Heart left ventricle (tissue), 16 donors: ENCODE data around the gene CDC25C. TPM values are rescaled to one million over a fixed set of nuclear protein-coding genes. Genes with fewer than 3 reads are reported as not detected.

Experiments used
- ATAC-seq, 4 donors: fragments of 200-7000 bp; cut with Tn5 transposase; one replicate each; pipeline ENCODE4 v1.9.1; 2020 to 2022; ENCODE audit warnings: moderate library complexity in 4 of 4, mild to moderate bottlenecking in 3 of 4, moderate number of reproducible peaks in 1 of 4
- DNase-seq, 5 donors: peaks; one replicate each; pipeline ENCODE4 v3.0.0-alpha.2; 2020
- H3K27ac ChIP-seq, 12 donors: fragments of 200-600 bp; sonication (generic) in 4 of 12; one replicate each; pipeline versions ENCODE4 v1.5.0 to v1.8.0; 2016 to 2022; ENCODE audit warnings: mild to moderate bottlenecking in 2 of 12
- H3K27me3 ChIP-seq, 9 donors: fragments of 200-600 bp; sonication (generic) in 2 of 9; one replicate each; pipeline versions ENCODE4 v1.5.1 to v1.8.0; 2016 to 2022; ENCODE audit warnings: mild to moderate bottlenecking in 3 of 9
- H3K36me3 ChIP-seq, 9 donors: fragments of 200-600 bp; sonication (generic) in 2 of 9; one replicate each; pipeline versions ENCODE4 v1.5.0 to v1.8.0; 2018 to 2022; ENCODE audit warnings: mild to moderate bottlenecking in 2 of 9
- H3K4me1 ChIP-seq, 12 donors: fragments of 200-600 bp; sonication (generic) in 4 of 12; one replicate each; pipeline versions ENCODE4 v1.5.0 to v1.8.0; 2016 to 2022; ENCODE audit warnings: mild to moderate bottlenecking in 3 of 12
- H3K4me3 ChIP-seq, 12 donors: fragments of 200-600 bp; sonication (generic) in 4 of 12; one replicate each; pipeline versions ENCODE4 v1.5.0 to v1.8.0; 2017 to 2022; ENCODE audit warnings: mild to moderate bottlenecking in 9 of 12, moderate library complexity in 4 of 12
- H3K9me3 ChIP-seq, 12 donors: fragments of 200-600 bp; sonication (generic) in 4 of 12; one replicate each; pipeline versions ENCODE4 v1.5.0 to v1.8.0; 2016 to 2022; ENCODE audit warnings: mild to moderate bottlenecking in 1 of 12
- CTCF ChIP-seq, 12 donors: fragments of 200-600 bp; sonication (generic) in 4 of 12; IDR thresholded peaks; one replicate each; pipeline versions ENCODE4 v1.5.0 to v1.8.0; 2018 to 2022; ENCODE audit warnings: antibody characterized with exemption in 12 of 12, mild to moderate bottlenecking in 5 of 12
- POLR2A ChIP-seq, 2 donors: fragments of 450-650 bp; IDR thresholded peaks; one replicate each; pipeline ENCODE4 v1.6.1; 2017; ENCODE audit warnings: antibody characterized with exemption in 2 of 2, mild to moderate bottlenecking in 2 of 2, moderate library complexity in 2 of 2
- WGBS, 4 donors: extraction: QIAGEN DNeasy Blood & Tissue Kit in 2 of 4; methylation state at CpG; one replicate each; pipeline versions ENCODE4 v1.1.5 to v1.1.7; 2013 to 2018; 5-methylcytosine and 5-hydroxymethylcytosine counted together
- intact Hi-C, 10 donors: fragments of 100-400 bp; cut with DNase I; formaldehyde crosslinking; loops; one replicate each; pipeline versions ENCODE4 v1.11.1 to v1.14.2; 2022
- polyA plus RNA-seq, 2 donors: library from polyadenylated mRNA; stranded (reverse); fragments of 200-250 nt; gene quantifications; one replicate each; pipeline ENCODE4 v1.2.3, GENCODE V29; 2013
- total RNA-seq, 9 donors: library from RNA; depleted of rRNA in 2 of 9; stranded (reverse); fragments of >200 nt in 2 of 9; fragmentation: NEBNext Ultra II Directional in 3 of 9; extraction: Animal tissue kit (Norgen Biotek cat#: 25700) in 3 of 9; gene quantifications; one replicate each; pipeline versions ENCODE4 v1.1.0 to v1.2.4, GENCODE V29; 2016 to 2023
- donor health status: ischemic (EF 13 %, LVEDD 7.1; RV severe dilation, severe dysfunction).
- donor health status: healthy with polysubstance abuse.
- donor health status: DM: no; HTN: yes; CAD: no.
- donor health status: DM: no; HTN: no; CAD: no.
- donor health status: ischemic (EF 25% LVEDD 6.9; RV normal size, moderate dysfunction).
- donor health status: ischemic (EF 25% LVEDD 5.7; RV mildly dilated, moderate dysfunction).
- donor health status: healthy.
- donor health status: DM: yes; HTN: yes; CAD: no.
- donor health status: ischemic (EF 35%, LVEDD 5.7; RV mildly dilated, moderate dysfunction).
- donor health status: nonischemic (EF 11% LVEDD 7.7; RV severe dilation, severe dysfunction).
- donor health status: DM: yes; HTN: yes; CAD: no.
- donor health status: PGD.
- donor health status: ischemic (EF 29% LVEDD 5.4; RV normal size, mild dysfunction).
- donor health status: nonischemic (EF 23%, LVEDD 6.1; RV moderate dilation, normal function).

CDC25C gene
- total and polyA plus RNA-seq, 11 donors = 0.08 to 2.5 (median 0.35) TPM; not detected in 6

- TF ChIP-seq POLR2A (IDR thresholded peaks at IDR 0.05) (peak in 1 of 2 donors; percentile 26), CTCF (IDR thresholded peaks at IDR 0.05) (peak; percentile 83 to 99 (median 96))
- H3K4me3 ChIP-seq = peak within 1 kb of the TSS; percentile 67 to 99 (median 96)
- ATAC-seq = peak; percentile 56 to 91 (median 82)
- no peaks in the 10 kb centered on the region for H3K27me3 ChIP-seq
- peaks cover 0 to 9% (median 0%) of the 10 kb centered on the region in 12 donors for H3K9me3 ChIP-seq
- H3K4me1 ChIP-seq = peaks cover 0 to 64% (median 35%) of the 10 kb centered on the region in 12 donors
- intact Hi-C loops = loop anchor here in 1 of 10 donors (10.0 kb wide), 1 partner anchor 53 kb away; no protein-coding TSS in a partner anchor
- H3K27ac ChIP-seq = peak within 1 kb of the TSS; percentile 92 to 99 (median 97)
- peaks cover 0 to 23% (median 17%) of the 10 kb centered on the region in 9 donors for H3K36me3 ChIP-seq
- 7 to 62% (median 29%) methylated on average over 3 to 30 of the region's 30 CpGs for WGBS, 4 donors
- DNase-seq = peak; percentile 80 to 94 (median 83)
These were observed 20.6 kb upstream of the CDC25C start, which contains the start of gene KDM3B for GRCh38 chr5:138352071-138352721. Gene KDM3B, plus strand, starts transcription at chr5:138352685. Its CDS starts 111 bp downstream, at chr5:138352796.

- Histone ChIP-seq H3K36me3 (peaks cover 0 to 30% (median 24%) of the 10 kb centered on the region in 9 donors), H3K4me3 (no peak overlapping the region), H3K9me3 (peaks cover 0 to 9% (median 0%) of the 10 kb centered on the region in 12 donors), H3K27me3 (no peaks in the 10 kb centered on the region), H3K4me1 (peaks cover 0 to 59% (median 32%) of the 10 kb centered on the region in 12 donors), H3K27ac (peak overlapping the region in 5 of 12 donors; percentile 0 to 38 (median 26))
- TF ChIP-seq CTCF (IDR thresholded peaks at IDR 0.05) = no peak
- TF ChIP-seq POLR2A (IDR thresholded peaks at IDR 0.05) = no peak
- intact Hi-C loops = loop anchor here in 1 of 10 donors (10.0 kb wide), 1 partner anchor 53 kb away; no protein-coding TSS in a partner anchor
- DNase-seq (no peak), ATAC-seq (no peak)
These were observed 19.9 kb upstream of the CDC25C start for GRCh38 chr5:138351517-138351916.

GRCh38 chr5:138351056-138351455, 19.5 kb upstream of the CDC25C start:
- Histone ChIP-seq H3K9me3 (peaks cover 0 to 9% (median 0%) of the 10 kb centered on the region in 12 donors), H3K27ac (peak overlapping the region in 5 of 12 donors; percentile 0 to 38 (median 26)), H3K36me3 (peaks cover 0 to 35% (median 28%) of the 10 kb centered on the region in 9 donors), H3K27me3 (no peaks in the 10 kb centered on the region), H3K4me1 (peaks cover 0 to 55% (median 30%) of the 10 kb centered on the region in 12 donors), H3K4me3 (no peak overlapping the region)
- DNase-seq = no peak
- intact Hi-C loops = loop anchor here in 1 of 10 donors (10.0 kb wide), 1 partner anchor 54 kb away; no protein-coding TSS in a partner anchor
- no peak for TF ChIP-seq POLR2A (IDR thresholded peaks at IDR 0.05)
- no peak for TF ChIP-seq CTCF (IDR thresholded peaks at IDR 0.05)
- 86 to 92% (median 89%) methylated on average over 1 of the region's 1 CpG for WGBS, 4 donors
- ATAC-seq = no peak

GRCh38 chr5:138350563-138350890, 18.9 kb upstream of the CDC25C start:
- no peak overlapping the region for H3K4me3 ChIP-seq
- DNase-seq (no peak), ATAC-seq (no peak)
- H3K9me3 ChIP-seq = peaks cover 0 to 9% (median 0%) of the 10 kb centered on the region in 12 donors
- TF ChIP-seq CTCF (IDR thresholded peaks at IDR 0.05) (no peak), POLR2A (IDR thresholded peaks at IDR 0.05) (no peak)
- H3K36me3 ChIP-seq = peaks cover 0 to 40% (median 34%) of the 10 kb centered on the region in 9 donors
- no peaks in the 10 kb centered on the region for H3K27me3 ChIP-seq
- H3K4me1 ChIP-seq = peaks cover 0 to 50% (median 26%) of the 10 kb centered on the region in 12 donors
- intact Hi-C loops = loop anchor here in 1 of 10 donors (10.0 kb wide), 1 partner anchor 54 kb away; no protein-coding TSS in a partner anchor
- peak overlapping the region in 8 of 12 donors; percentile 31 to 67 (median 62) for H3K27ac ChIP-seq
